ENCODE results near the gene ATP6AP2. TPM values are rescaled to one million over a fixed set of nuclear protein-coding genes. Genes with fewer than 3 reads are reported as not detected.
A peak's percentile ranks its signal among the peaks of the same experiment; 100 is the strongest.

Gene ATP6AP2
- total and polyA plus RNA-seq, 2 of the 13 experiments (the other 11 are each of a cell fraction or from before 2014, with no cell fraction given) = 55.6 to 108 TPM

DNA sequence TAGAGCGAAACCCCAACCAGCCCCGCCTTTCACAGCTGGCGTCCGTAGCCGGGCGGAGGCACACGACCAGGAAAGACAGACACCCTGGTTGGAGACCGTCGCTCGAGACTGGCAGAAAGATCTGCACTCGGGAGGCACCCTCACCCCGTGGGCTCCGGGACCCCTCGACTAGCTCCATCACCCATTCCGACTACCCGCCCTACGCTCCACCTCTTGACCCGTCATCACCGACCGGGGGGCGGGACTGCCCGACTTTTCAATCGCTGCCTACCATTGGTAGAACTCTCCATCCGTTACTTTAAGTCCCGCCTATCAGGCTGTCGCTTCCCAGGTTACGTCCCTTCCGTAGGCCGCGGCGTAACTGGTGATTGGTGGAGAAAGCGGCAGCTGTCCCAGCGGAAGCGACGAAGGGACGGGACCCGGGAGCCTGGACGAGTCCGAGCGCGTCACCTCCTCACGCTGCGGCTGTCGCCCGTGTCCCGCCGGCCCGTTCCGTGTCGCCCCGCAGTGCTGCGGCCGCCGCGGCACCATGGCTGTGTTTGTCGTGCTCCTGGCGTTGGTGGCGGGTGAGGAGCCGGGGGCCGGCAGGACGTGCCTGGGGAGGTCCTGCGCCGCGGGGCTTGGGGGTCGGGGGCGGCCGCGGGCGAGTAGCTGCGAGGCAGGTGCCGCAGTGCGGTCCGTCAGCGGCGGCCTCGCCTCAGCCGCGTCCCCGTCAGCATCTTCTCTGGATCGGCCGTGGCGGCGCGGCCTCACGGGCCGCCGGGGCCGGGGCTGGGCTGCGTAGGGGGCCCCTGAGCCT is at the start of gene ATP6AP2 (continued):
- TF ChIP-seq RBFOX2 (IDR thresholded peaks at IDR 0.05; ENCODE audit: low read depth, low read length) = peak; percentile 79
- peak; percentile 70 for TF ChIP-seq POLR2AphosphoS5 (IDR thresholded peaks at IDR 0.05; ENCODE audit: low read depth, low read length)
- TF ChIP-seq KLF9 (CRISPR knock-in tag; IDR thresholded peaks at IDR 0.05; ENCODE audit: low read depth) = no peak
- TF ChIP-seq XBP1 (CRISPR knock-in tag; IDR thresholded peaks at IDR 0.05) = no peak
- peak; percentile 61; the same call in 1 of the 2 replicates for TF ChIP-seq KDM5B (CRISPR knock-in tag; IDR thresholded peaks at IDR 0.05; ENCODE audit: borderline replicate concordance)
- TF ChIP-seq FOXK1 (CRISPR knock-in tag; IDR thresholded peaks at IDR 0.05; ENCODE audit: borderline replicate concordance, low read depth) = no peak
- 0 out of 2 replicates have a peak, but pooled peaks have one; percentile 30 for TF ChIP-seq MED1 (CRISPR knock-in tag; IDR thresholded peaks at IDR 0.05)
- peak; percentile 94 for TF ChIP-seq NFYC (CRISPR knock-in tag; IDR thresholded peaks at IDR 0.05)
- TF ChIP-seq ELF1 (CRISPR knock-in tag; IDR thresholded peaks at IDR 0.05) = peak; percentile 61
- TF ChIP-seq, protein P1, sequence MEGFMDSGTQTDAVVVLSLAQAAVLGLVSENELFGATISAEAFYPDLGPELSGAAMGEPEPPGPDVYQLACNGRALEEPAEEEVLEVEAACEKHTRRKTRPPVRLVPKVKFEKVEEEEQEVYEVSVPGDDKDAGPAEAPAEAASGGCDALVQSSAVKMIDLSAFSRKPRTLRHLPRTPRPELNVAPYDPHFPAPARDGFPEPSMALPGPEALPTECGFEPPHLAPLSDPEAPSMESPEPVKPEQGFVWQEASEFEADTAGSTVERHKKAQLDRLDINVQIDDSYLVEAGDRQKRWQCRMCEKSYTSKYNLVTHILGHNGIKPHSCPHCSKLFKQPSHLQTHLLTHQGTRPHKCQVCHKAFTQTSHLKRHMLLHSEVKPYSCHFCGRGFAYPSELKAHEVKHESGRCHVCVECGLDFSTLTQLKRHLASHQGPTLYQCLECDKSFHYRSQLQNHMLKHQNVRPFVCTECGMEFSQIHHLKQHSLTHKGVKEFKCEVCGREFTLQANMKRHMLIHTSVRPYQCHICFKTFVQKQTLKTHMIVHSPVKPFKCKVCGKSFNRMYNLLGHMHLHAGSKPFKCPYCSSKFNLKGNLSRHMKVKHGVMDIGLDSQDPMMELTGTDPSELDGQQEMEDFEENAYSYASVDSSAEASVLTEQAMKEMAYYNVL (CRISPR knock-in tag; IDR thresholded peaks at IDR 0.05; ENCODE audit: borderline replicate concordance) = 0 out of 2 replicates have a peak, but pooled peaks have one; percentile 26
- TF ChIP-seq CREB1 (IDR thresholded peaks at IDR 0.05) = peak; percentile 90
- TF ChIP-seq CREB1 (CRISPR knock-in tag; IDR thresholded peaks at IDR 0.05) = peak; percentile 92
- no peak for TF ChIP-seq IRF2 (CRISPR knock-in tag; IDR thresholded peaks at IDR 0.05)
- TF ChIP-seq DMAP1 (CRISPR knock-in tag; IDR thresholded peaks at IDR 0.05) = 0 out of 2 replicates have a peak, but pooled peaks have one; percentile 32
- TF ChIP-seq HMGXB4 (CRISPR knock-in tag; IDR thresholded peaks at IDR 0.05; ENCODE audit: borderline replicate concordance in 1 of 2, low read depth in 1 of 2) = peak; percentile 11 to 71; a peak in 2 of 4 replicates
- TF ChIP-seq THYN1 (CRISPR knock-in tag; IDR thresholded peaks at IDR 0.05; ENCODE audit: borderline replicate concordance, low read depth) = no peak
- TF ChIP-seq MAX (IDR thresholded peaks at IDR 0.05) = 0 out of 2 replicates have a peak, but pooled peaks have one; percentile 42
- no peak for TF ChIP-seq EZH2 (conservative IDR thresholded peaks at IDR 0.05; ENCODE audit: low read depth, low read length)
- TF ChIP-seq ZNF674 (CRISPR knock-in tag; IDR thresholded peaks at IDR 0.05; ENCODE audit: low read depth) = no peak
- TF ChIP-seq ETV5 (CRISPR knock-in tag; IDR thresholded peaks at IDR 0.05; ENCODE audit: borderline replicate concordance) = peak; percentile 40; the same call in 1 of the 2 replicates
- TF ChIP-seq BORCS8-MEF2B (CRISPR knock-in tag; IDR thresholded peaks at IDR 0.05) = peak; percentile 31; the same call in 1 of the 2 replicates
- 0 out of 2 replicates have a peak, but pooled peaks have one; percentile 31 for TF ChIP-seq MYC (CRISPR knock-in tag; IDR thresholded peaks at IDR 0.05; ENCODE audit: borderline replicate concordance)
- TF ChIP-seq ZNF629 (CRISPR knock-in tag; conservative IDR thresholded peaks at IDR 0.05) = no peak
- TF ChIP-seq ZFY (CRISPR knock-in tag; IDR thresholded peaks at IDR 0.05) = peak; percentile 74
- TF ChIP-seq, protein P2, sequence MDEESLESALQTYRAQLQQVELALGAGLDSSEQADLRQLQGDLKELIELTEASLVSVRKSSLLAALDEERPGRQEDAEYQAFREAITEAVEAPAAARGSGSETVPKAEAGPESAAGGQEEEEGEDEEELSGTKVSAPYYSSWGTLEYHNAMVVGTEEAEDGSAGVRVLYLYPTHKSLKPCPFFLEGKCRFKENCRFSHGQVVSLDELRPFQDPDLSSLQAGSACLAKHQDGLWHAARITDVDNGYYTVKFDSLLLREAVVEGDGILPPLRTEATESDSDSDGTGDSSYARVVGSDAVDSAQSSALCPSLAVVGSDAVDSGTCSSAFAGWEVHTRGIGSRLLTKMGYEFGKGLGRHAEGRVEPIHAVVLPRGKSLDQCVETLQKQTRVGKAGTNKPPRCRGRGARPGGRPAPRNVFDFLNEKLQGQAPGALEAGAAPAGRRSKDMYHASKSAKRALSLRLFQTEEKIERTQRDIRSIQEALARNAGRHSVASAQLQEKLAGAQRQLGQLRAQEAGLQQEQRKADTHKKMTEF (CRISPR knock-in tag; IDR thresholded peaks at IDR 0.05) = peak; percentile 25; the same call in 1 of the 2 replicates
- TF ChIP-seq TOE1 (CRISPR knock-in tag; IDR thresholded peaks at IDR 0.05) = no peak
